ENCODE data around the gene SLIT3. TPM values are rescaled to one million over a fixed set of nuclear protein-coding genes. Genes with fewer than 3 reads are reported as not detected.

The SLIT3 gene
- total RNA-seq, 4 donors from 2014 or later, result 0.72 to 37.4 (median 5.3) TPM

- Histone ChIP-seq H3K4me3 (no peak overlapping the region), H3K36me3 (no peaks in the 10 kb centered on the region), H3K9me3 (peaks cover 0 to 12% (median 7%) of the 10 kb centered on the region in 3 donors), H3K27ac (no peak overlapping the region), H3K4me1 (peaks cover 0 to 33% (median 11%) of the 10 kb centered on the region in 3 donors), H3K27me3 (peaks cover 0 to 3% (median 0%) of the 10 kb centered on the region in 4 donors)
- intact Hi-C loops (cut with DNase I), result no loop called here
- DNase-seq, result no peak
- WGBS, 2 donors, result 82 to 86% methylated on average over 6 of the region's 6 CpGs
- TF ChIP-seq POLR2A (IDR thresholded peaks at IDR 0.05) (no peak), CTCF (IDR thresholded peaks at IDR 0.05) (no peak)
Observed at GRCh38 chr5:169283887-169284286, 17.1 kb downstream of the SLIT3 start.

GRCh38 chr5:169281625-169282024, 19.3 kb downstream of the SLIT3 start:
- DNase-seq, result no peak
- H3K4me1 ChIP-seq, result peaks cover 0 to 11% (median 0%) of the 10 kb centered on the region in 3 donors

GRCh38 chr5:169280696-169281095, 20.2 kb downstream of the SLIT3 start:
- TF ChIP-seq CTCF (IDR thresholded peaks at IDR 0.05), result no peak
- no peak overlapping the region for H3K4me3 ChIP-seq
- H3K27me3 ChIP-seq, result no peaks in the 10 kb centered on the region
- no peak for DNase-seq
- 59 to 68% methylated on average over 3 of the region's 3 CpGs for WGBS, 2 donors
- no peaks in the 10 kb centered on the region for H3K36me3 ChIP-seq
- H3K4me1 ChIP-seq, result peaks cover 0 to 9% (median 0%) of the 10 kb centered on the region in 3 donors
- peaks cover 0 to 9% (median 5%) of the 10 kb centered on the region in 3 donors for H3K9me3 ChIP-seq
- H3K27ac ChIP-seq, result no peak overlapping the region
- intact Hi-C loops (cut with DNase I), result no loop called here

More at GRCh38 chr5:169281625-169282024, 19.3 kb downstream of the SLIT3 start:
- 71 to 82% methylated on average over 1 of the region's 1 CpG for WGBS, 2 donors
- Histone ChIP-seq H3K9me3 (peaks cover 0 to 12% (median 7%) of the 10 kb centered on the region in 3 donors), H3K36me3 (no peaks in the 10 kb centered on the region), H3K27me3 (no peaks in the 10 kb centered on the region), H3K4me3 (no peak overlapping the region), H3K27ac (no peak overlapping the region)
- intact Hi-C loops (cut with DNase I), result no loop called here
- TF ChIP-seq CTCF (IDR thresholded peaks at IDR 0.05) (no peak), POLR2A (IDR thresholded peaks at IDR 0.05) (no peak)

GRCh38 chr5:169280286-169280685, 20.7 kb downstream of the SLIT3 start:
- H3K9me3 ChIP-seq, result peaks cover 0 to 5% (median 1%) of the 10 kb centered on the region in 3 donors
- no peak overlapping the region for H3K27ac ChIP-seq
- no peak for TF ChIP-seq POLR2A (IDR thresholded peaks at IDR 0.05)
- TF ChIP-seq CTCF (IDR thresholded peaks at IDR 0.05), result no peak
- 59% methylated on average over 3 of the region's 4 CpGs; no CpG with 5 or more reads in 1 of the 2 donors for WGBS, 2 donors
- no peak for DNase-seq
- no peaks in the 10 kb centered on the region for H3K36me3 ChIP-seq
- no peaks in the 10 kb centered on the region for H3K27me3 ChIP-seq
- intact Hi-C loops (cut with DNase I), result no loop called here
- H3K4me3 ChIP-seq, result no peak overlapping the region
- H3K4me1 ChIP-seq, result peaks cover 0 to 9% (median 0%) of the 10 kb centered on the region in 3 donors

- no peak for DNase-seq
- no peaks in the 10 kb centered on the region for H3K27me3 ChIP-seq
- intact Hi-C loops (cut with DNase I), result no loop called here
- H3K4me3 ChIP-seq, result no peak overlapping the region
- peaks cover 0 to 9% (median 0%) of the 10 kb centered on the region in 3 donors for H3K4me1 ChIP-seq
- no peaks in the 10 kb centered on the region for H3K9me3 ChIP-seq
- 91 to 93% methylated on average over 2 of the region's 2 CpGs for WGBS, 2 donors
- H3K36me3 ChIP-seq, result no peaks in the 10 kb centered on the region
- no peak for TF ChIP-seq CTCF (IDR thresholded peaks at IDR 0.05)
- no peak for TF ChIP-seq POLR2A (IDR thresholded peaks at IDR 0.05)
- no peak overlapping the region for H3K27ac ChIP-seq
Observed at GRCh38 chr5:169279125-169279524, 21.8 kb downstream of the SLIT3 start.
